CD4-positive, alpha-beta T cell treated with Interleukin-15 for 1 hour (primary cell): ENCODE measurements around the gene BABAM2.
"Not testable (repeated sequence)": the region's sequence is repeated elsewhere in the genome, so short reads cannot be mapped to it uniquely, and the experiment has no call there.

Experiments
- DNase-seq: peaks from one replicate; pipeline ENCODE4 v3.0.0-alpha.2; 2020

The BABAM2 gene

DNA sequence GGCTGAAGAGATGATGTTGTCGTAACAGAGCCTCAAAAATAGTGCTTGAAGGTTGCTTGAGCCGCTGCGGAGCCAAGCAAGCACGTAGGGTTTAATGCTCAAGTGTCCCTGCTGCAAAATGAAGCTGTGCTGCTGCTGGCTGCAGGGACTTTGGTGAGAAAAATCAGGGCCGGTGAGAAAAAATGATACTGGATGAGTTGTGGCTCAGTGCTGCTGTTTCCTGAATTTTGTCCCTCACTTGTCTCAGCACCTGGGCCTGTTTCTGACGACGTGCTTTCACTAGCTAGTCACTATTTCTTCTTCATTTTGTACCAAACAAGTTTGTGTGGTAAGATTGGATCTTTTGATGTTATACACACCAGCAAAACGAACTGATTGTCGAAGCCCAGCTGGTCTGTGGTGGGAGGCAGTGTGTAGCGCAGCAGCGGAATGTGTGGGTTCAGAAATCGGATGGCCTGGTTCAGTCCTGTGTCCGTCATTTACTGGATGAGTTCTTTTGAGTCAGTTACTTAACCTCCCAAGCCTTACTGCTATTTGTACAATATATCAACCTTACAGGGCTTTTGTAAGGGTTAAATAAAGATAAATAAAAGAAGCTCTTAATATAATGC is 329.3 kb downstream of the BABAM2 start:
- DNase-seq: no peak

DNA sequence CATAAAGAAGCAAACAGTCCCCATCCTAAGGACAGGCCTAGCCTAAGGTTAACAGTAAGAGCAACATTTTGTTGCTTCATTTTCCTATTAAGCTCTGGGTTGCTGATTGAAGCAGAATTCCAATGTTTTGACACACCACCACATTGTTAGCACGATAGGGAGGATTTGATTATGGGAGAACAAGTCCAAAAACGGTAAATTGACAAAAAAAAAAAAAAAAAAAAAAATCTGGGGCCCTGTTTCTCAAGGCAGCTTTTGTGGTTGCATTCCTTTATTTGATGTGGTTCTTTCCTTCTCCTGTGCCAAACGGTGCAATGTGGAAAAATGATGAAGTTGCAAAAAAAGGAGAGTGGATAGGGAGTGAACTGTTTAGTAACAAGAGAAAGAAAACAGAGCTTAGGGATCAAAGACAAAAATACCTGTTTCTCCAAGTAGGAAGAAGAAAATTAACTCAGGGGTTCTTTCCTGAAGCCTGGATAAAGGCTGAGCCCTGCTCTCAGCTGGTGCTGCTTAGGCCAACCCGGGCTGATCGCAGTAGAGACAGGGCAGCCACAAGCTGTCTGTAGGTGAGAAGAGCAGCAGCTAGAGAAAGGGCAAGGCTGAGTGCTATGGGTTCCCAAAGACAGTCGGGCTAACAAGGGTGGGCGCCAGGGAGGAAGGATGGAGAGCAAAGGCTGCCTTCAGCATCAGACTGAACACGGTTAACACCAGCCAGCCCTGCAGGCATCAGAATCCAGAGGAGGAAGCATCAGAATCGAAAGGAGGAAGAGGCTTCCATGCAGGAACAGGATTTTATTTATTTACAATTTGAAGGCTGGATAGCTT is 334.3 kb downstream of the BABAM2 start:
- DNase-seq: no peak

DNA sequence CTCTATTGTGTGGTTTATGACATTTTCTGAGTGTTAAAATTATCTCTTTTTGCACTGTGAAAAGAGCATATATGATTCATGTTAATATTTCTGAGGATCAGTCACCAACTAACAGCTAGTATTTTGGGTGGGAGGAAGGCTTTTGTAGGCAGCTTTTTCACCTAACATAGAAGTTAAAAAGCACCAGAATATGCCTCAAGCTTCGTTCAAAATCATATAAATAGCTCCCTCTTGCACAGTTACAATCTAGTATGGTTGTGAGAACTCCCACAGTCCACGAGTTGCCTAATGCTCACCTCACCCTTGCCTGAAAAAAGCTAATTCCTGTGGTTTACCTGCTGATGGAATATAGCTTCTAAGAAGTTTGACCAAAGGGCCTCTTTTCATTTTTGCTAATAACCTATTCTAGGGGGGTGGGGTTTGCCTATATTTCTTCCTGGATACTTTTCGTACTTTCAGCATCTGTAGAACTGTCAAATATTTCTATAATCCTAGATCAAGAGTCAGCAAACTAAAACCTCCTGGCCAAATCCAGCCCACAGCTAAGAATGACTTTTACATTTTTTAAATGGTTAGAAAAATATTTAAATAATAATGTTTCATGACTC is 335.0 kb downstream of the BABAM2 start:
- DNase-seq: no peak

- DNase-seq: no peak
These were observed 336.0 kb downstream of the BABAM2 start for GRCh38 chr2:28226558-28226957.

DNA sequence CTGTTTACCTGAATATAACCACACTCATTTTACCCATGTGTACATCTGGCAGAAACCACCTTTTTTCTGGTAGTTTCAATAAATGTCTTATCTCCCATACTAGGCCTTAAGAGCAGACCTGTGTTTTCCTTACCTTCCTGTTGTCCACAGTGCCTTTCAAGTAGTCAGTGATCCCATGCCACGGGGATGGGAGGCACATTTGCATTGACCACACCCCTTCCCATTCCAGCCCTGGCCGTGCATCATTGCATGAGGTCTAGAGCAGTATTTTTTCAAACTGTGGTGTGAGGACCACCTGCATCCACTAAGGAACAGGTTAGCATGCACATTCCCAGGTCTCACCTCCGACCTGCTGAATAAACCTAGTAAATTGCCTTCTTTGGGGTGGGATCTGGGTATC is 337.0 kb downstream of the BABAM2 start:
- DNase-seq: no peak

- no peak for DNase-seq
These were observed 338.0 kb downstream of the BABAM2 start for GRCh38 chr2:28228434-28228995.

GRCh38 chr2:28231110-28231631 is 340.6 kb downstream of the BABAM2 start:
- no peak for DNase-seq

DNA sequence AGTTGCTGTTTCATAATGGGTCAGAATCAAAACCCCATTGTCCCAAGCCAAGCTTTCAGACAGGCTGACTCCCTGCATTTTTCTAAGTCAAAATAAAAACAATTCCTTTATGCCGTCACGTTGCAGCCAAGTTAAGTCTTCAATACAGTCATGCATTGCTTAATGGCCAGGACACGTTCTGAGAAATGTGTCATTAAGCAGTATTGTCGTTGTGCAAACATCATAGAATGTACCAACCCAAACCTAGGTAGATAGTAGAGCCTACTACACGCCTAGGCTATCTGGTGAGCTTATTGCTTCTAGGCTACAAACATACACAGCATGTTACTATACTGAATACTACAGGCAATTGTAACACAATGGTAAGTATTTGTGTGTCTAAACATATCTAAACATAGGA is 341.8 kb downstream of the BABAM2 start:
- DNase-seq: no peak

DNA sequence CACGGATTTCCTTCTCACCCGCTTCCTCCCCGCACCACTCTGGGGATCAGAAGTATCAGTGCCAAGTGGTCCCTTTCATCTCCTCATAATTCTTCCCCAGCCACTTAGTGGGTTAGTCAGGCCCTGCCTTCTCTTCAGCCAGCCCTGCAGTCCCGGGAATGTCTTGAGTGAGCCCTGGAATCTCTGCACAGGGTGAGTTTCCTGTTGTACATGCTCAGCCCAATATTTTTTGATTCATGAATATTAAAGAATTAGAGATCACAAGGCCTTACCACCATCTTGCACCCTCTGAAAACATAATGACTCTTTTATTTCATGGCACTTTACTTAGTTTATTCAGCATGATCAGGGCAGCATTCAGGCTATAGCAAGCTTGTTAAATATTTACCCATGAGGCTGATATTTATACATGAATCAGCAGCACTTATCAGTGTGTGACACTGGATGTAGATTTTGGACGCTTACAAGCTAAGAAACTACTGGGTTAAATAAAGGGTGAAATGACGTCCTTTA is 342.7 kb downstream of the BABAM2 start:
- no peak for DNase-seq

DNA sequence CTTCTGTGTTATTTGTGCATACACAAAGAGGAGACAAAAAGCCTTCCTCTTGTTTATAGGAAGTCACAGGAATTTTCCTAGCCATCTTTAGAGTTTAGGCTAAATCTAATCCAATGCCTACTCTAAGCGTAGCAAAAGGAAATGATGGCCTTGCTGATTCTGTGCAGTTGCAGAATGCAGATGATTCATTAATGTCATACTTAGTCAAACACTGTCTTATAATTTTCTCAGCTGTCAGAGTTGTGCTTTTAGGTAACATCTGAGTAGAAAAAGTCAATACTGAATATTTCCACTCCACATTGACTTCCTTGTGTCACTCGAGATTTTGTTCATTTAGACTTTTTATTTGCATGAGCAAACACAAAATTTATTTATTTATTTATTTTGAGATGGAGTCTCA is 344.3 kb downstream of the BABAM2 start:
- DNase-seq: no peak

- no peak for DNase-seq
These were observed 348.7 kb downstream of the BABAM2 start for GRCh38 chr2:28239207-28239606.

DNA sequence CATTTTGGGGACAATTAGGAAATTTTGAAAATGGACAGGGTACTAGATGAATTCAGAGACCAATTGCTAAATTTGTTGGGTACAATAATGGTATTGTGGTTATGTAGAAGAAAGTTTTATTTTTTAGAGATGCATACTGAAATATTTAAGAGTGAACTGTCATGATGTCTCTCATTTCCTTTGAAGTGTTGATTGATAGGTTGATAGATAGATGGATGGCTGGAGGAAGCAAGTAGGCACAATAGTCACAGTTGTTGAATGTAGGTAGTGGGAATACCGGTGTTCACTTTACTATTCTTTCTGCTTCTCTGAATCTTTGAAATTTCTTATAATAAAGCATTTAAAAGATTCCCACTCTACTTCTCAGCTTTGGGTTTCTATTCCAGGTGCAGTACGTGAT is 350.4 kb downstream of the BABAM2 start:
- no peak for DNase-seq

DNA sequence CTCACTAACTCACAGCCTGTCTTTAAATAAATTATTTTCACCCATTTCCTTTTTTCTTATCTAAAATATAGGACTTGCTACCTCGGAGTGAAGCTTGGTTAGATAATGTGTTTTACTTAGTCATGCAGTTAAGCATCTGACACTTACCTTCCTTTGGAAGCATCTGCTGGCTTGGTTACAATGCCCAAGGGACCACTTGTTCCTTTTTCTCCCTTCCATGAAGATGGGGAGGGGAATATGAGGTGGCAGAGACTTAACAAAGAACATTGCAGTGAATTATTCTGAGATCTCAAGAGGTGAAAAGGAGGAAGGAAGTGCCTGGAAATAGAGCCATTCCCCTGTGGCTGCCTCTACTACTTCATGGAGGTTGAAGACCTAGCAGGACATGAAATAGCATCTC is 356.8 kb downstream of the BABAM2 start:
- DNase-seq: no peak

DNA sequence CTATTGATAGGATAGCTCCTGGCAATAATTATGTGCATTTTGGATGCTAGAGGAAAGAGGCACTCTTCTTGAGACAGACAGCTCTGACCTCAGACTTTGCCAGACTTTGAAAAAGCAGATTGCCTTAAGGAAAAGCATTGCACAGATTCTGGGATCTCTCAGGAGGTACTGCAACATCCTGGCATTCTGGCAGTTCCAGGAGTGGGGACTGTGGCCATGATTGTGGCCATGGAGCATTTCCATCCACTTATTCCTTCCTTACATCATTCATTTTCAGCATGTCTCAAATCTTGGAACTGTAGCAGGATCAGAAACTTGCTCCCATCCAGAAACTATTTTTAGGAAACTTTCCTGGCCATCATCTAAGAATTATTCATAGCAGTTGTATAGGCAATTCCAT is 357.2 kb downstream of the BABAM2 start:
- DNase-seq: no peak

- DNase-seq: no peak
These were observed 358.0 kb downstream of the BABAM2 start for GRCh38 chr2:28248511-28248910.

DNA sequence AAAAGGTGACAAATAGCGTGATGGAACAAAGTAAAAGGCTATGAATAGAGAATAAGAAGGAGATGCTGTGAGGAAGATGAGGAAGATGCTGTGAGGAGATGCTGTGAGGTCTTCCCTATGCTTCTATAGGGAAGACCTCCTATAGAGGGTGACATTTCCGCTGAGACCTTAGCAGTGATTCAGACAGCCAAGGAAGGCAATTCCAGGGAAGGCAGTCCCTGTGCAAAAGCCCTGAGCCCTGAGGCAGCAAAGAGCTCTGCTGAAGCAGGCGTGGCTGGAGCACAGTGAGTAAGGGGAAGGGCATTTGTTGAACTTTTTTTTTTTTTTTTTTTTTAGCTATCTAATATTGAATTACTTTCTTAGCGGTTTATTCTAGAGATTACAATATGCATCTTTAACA is 359.5 kb downstream of the BABAM2 start:
- DNase-seq: no peak

- peak; percentile 35 for DNase-seq
These were observed 360.8 kb downstream of the BABAM2 start for GRCh38 chr2:28251337-28251736.

- no peak for DNase-seq
These were observed 361.8 kb downstream of the BABAM2 start for GRCh38 chr2:28252311-28252710.

DNA sequence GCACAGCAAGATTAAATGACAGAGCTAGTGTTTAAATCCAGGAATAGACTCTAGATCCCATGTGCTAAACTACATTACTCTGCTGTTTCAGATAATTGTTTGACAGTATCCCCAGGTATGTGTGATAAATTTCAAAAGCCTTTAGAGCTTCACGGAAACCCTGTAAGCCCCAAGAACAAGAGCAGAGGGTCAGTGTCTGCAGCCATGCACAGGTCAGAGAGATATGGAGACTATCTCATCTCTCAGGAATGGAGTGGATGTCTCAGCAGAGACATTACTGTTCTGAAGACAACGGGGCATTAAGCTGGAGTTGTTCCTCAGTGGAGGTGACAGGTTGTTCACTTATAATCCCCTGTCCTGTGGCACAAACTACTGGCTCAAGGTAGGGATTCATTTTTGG is 363.0 kb downstream of the BABAM2 start:
- no peak for DNase-seq

- not testable (repeated sequence) for DNase-seq
These were observed 364.7 kb downstream of the BABAM2 start for GRCh38 chr2:28255231-28255630.

- no peak for DNase-seq
These were observed 366.7 kb downstream of the BABAM2 start for GRCh38 chr2:28257182-28257581.

DNA sequence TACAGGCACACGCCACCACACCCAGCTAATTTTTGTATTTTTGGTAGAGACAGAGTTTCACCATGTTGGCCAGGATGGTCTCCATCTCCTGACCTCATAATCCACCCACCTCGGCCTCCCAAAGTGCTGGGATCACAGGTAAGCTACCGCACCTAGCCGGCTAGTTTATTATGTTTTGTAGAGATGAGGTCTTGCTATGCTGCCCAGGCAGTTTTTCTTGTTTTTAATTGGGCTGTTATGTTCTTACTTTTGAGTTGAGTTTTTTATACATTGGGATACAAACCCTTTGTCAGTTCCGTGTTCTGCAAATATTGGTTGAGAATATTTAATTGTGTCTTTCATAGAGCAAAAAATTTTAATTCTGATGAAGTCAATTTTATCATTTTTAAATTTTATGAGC is 368.7 kb downstream of the BABAM2 start:
- DNase-seq: not testable (repeated sequence)

DNA sequence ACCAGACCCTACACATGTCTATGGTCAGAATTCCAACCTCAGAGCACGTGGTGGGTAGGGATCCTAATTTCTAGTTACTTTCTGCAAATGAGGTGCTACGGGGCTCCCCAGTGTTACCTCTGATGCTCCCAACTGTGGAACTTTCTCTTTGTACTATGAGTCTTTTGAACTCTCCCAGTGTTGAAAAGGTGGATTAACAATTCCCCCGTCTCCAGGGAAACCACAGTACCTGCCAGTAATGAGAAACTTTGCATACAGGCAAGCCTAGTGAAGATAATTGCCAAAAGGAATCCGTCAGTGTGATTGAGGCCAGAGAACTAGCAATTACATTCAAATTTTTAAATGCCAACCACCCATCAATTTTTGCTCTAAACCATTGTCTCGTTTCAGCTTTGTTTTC is 373.2 kb downstream of the BABAM2 start:
- no peak for DNase-seq
